Tibial nerve (tissue), 4 donors: ENCODE results near the gene TCHHL1. TPM values are rescaled to one million over a fixed set of nuclear protein-coding genes. Genes with fewer than 3 reads are reported as not detected.
A peak's percentile ranks its signal among the peaks of the same experiment; 100 is the strongest.

Experiments used
- DNase-seq, 2 donors: peaks; one replicate each; pipeline ENCODE4 v3.0.0-alpha.2; 2019; ENCODE audit warnings: low spot score in 2 of 2
- H3K27ac ChIP-seq, 4 donors: fragments of 200-600 bp; sonication (generic) in 3 of 4; one replicate each; pipeline ENCODE4 v1.5.1; 2017 to 2019; ENCODE audit warnings: mild to moderate bottlenecking in 1 of 4
- H3K27me3 ChIP-seq, 2 donors: fragments of 200-600 bp; sonication (generic) in 1 of 2; one replicate each; pipeline versions ENCODE4 v1.5.1 to v1.6.0; 2017 to 2019
- H3K36me3 ChIP-seq, 3 donors: fragments of 200-600 bp; sonication (generic); one replicate each; pipeline ENCODE4 v1.5.1; 2018 to 2019
- H3K4me1 ChIP-seq, 4 donors: fragments of 200-600 bp; sonication (generic) in 3 of 4; one replicate each; pipeline ENCODE4 v1.5.1; 2017 to 2019
- H3K4me3 ChIP-seq, 4 donors: fragments of 200-600 bp; sonication (generic) in 3 of 4; one replicate each; pipeline ENCODE4 v1.5.1; 2017 to 2019; ENCODE audit warnings: mild to moderate bottlenecking in 1 of 4, moderate library complexity in 1 of 4
- H3K9me3 ChIP-seq, 4 donors: fragments of 200-600 bp; sonication (generic) in 3 of 4; one replicate each; pipeline ENCODE4 v1.5.1; 2017 to 2019
- CTCF ChIP-seq, 5 experiments: fragments of 200-600 bp in 3 of 5; fragments of 450-650 bp in 2 of 5; sonication (generic) in 3 of 5; IDR thresholded peaks; one replicate each; pipeline ENCODE4 v1.5.1; 2016 to 2019; ENCODE audit warnings: antibody characterized with exemption in 5 of 5, mild to moderate bottlenecking in 3 of 5, moderate library complexity in 2 of 5
- EP300 ChIP-seq, 2 donors: sonication (generic); formaldehyde crosslinking; IDR thresholded peaks; one replicate each; pipeline ENCODE4 v1.6.1; 2017; ENCODE audit warnings: antibody characterized with exemption in 2 of 2, mild to moderate bottlenecking in 1 of 2
- POLR2A ChIP-seq, 2 donors: fragments of 450-650 bp; IDR thresholded peaks; one replicate each; pipeline ENCODE4 v1.6.1; 2017; ENCODE audit warnings: antibody characterized with exemption in 2 of 2, mild to moderate bottlenecking in 2 of 2, moderate library complexity in 2 of 2
- WGBS, 2 donors: methylation state at CpG; one replicate each; pipeline ENCODE4 v1.1.5; 2018; 5-methylcytosine and 5-hydroxymethylcytosine counted together
- total RNA-seq, 4 donors: library from RNA; depleted of rRNA; stranded (reverse); fragments of >200 nt; gene quantifications; one replicate each; pipeline ENCODE4 v1.1.0, GENCODE V29; 2016

Gene TCHHL1
- total RNA-seq, 4 donors from 2014 or later, result not detected

GRCh38 chr1:152107984-152108881 lies 19.4 kb upstream of the TCHHL1 start:
- H3K27ac ChIP-seq, result no peak overlapping the region
- H3K4me3 ChIP-seq, result peak overlapping the region in 3 of 4 donors; percentile 0 to 54 (median 15)
- DNase-seq, result no peak
- H3K36me3 ChIP-seq, result no peaks in the 10 kb centered on the region
- peaks cover 0 to 87% of the 10 kb centered on the region in 2 donors for H3K27me3 ChIP-seq
- peaks cover 0 to 53% (median 23%) of the 10 kb centered on the region in 4 donors for H3K4me1 ChIP-seq
- peaks cover 0 to 23% (median 2%) of the 10 kb centered on the region in 4 donors for H3K9me3 ChIP-seq
- 11 to 24% methylated on average over 67 of the region's 67 CpGs for WGBS, 2 donors
- TF ChIP-seq EP300 (IDR thresholded peaks at IDR 0.05), result no peak
- no peak for TF ChIP-seq POLR2A (IDR thresholded peaks at IDR 0.05)
- TF ChIP-seq CTCF (IDR thresholded peaks at IDR 0.05), result no peak

- Histone ChIP-seq H3K9me3 (peaks cover 0 to 23% (median 2%) of the 10 kb centered on the region in 4 donors), H3K4me3 (peak overlapping the region in 3 of 4 donors; percentile 0 to 54 (median 15)), H3K36me3 (no peaks in the 10 kb centered on the region), H3K27me3 (peaks cover 0 to 85% of the 10 kb centered on the region in 2 donors), H3K27ac (no peak overlapping the region), H3K4me1 (peaks cover 0 to 48% (median 17%) of the 10 kb centered on the region in 4 donors)
- no peak for TF ChIP-seq EP300 (IDR thresholded peaks at IDR 0.05)
- no peak for TF ChIP-seq POLR2A (IDR thresholded peaks at IDR 0.05)
- TF ChIP-seq CTCF (IDR thresholded peaks at IDR 0.05), result no peak
- DNase-seq, result no peak
- WGBS, 2 donors, result 19 to 29% methylated on average over 41 of the region's 41 CpGs
Observed at GRCh38 chr1:152107031-152107983, 18.4 kb upstream of the TCHHL1 start.

- Histone ChIP-seq H3K4me3 (no peak overlapping the region), H3K36me3 (no peaks in the 10 kb centered on the region), H3K27ac (no peak overlapping the region), H3K9me3 (peaks cover 0 to 23% (median 2%) of the 10 kb centered on the region in 4 donors), H3K4me1 (peaks cover 0 to 23% (median 3%) of the 10 kb centered on the region in 4 donors), H3K27me3 (peaks cover 0 to 67% of the 10 kb centered on the region in 2 donors)
- TF ChIP-seq EP300 (IDR thresholded peaks at IDR 0.05) (no peak), POLR2A (IDR thresholded peaks at IDR 0.05) (no peak), CTCF (IDR thresholded peaks at IDR 0.05) (no peak)
- DNase-seq, result no peak
- WGBS, 2 donors, result 35 to 43% methylated on average over 2 of the region's 2 CpGs
Observed at GRCh38 chr1:152104854-152105253, 16.0 kb upstream of the TCHHL1 start.

- Histone ChIP-seq H3K4me3 (no peak overlapping the region), H3K27ac (no peak overlapping the region), H3K9me3 (peaks cover 0 to 25% (median 6%) of the 10 kb centered on the region in 4 donors), H3K36me3 (no peaks in the 10 kb centered on the region), H3K4me1 (no peaks in the 10 kb centered on the region), H3K27me3 (no peaks in the 10 kb centered on the region)
- no peak for DNase-seq
- WGBS, 2 donors, result 65 to 67% methylated on average over 3 of the region's 3 CpGs
- TF ChIP-seq POLR2A (IDR thresholded peaks at IDR 0.05) (no peak), CTCF (IDR thresholded peaks at IDR 0.05) (no peak), EP300 (IDR thresholded peaks at IDR 0.05) (no peak)
Observed at GRCh38 chr1:152096931-152097330, 8.1 kb upstream of the TCHHL1 start.
